ENCODE data around the gene DCXR. TPM values are rescaled to one million over a fixed set of nuclear protein-coding genes. Genes with fewer than 3 reads are reported as not detected.
A peak's percentile ranks its signal among the peaks of the same experiment; 100 is the strongest.

Gene DCXR
- polyA plus RNA-seq, 3 donors: 78.9 to 120 (median 88.7) TPM

DNA sequence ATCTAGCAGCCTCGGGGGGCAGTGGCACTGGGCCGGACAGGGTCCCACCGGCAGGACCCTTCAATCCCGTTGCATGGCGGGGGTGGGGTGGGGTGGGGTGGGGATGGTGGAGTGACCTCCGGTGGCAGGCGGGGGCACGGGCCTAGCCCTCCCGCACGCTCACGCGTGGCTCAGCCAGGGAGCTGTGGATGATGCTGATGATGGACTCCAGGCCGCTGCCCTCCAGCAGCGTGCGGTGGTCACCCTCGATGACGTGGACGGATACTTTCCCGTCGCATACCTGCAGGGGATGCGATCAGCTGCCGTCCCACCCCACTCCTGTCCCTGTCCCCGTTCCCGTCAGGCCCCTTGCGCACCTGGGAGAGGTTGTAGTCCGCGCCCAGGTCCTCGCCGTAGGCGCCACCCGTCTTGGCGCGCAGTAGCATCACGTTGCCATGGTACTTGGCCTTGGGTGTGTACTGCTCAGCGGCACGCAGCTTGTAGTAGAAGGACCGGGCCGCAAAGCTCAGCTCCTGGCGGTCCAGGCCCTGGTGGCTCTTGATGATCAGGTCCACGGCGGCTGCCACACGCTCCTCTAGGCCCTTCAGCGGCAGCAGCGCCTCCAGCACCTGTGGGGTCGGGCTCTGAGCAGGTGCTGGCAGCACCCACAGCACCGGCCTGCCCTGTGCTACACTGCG, 41.6 kb upstream of the DCXR start:
- DNase-seq (ENCODE audit: extremely low read depth in 1 of 11, low read depth in 9 of 11, low spot score in 4 of 11): no peak

GRCh38 chr17:82078433-82078832, 40.9 kb upstream of the DCXR start:
- DNase-seq (ENCODE audit: extremely low read depth in 1 of 11, low read depth in 9 of 11, low spot score in 4 of 11): no peak

DNA sequence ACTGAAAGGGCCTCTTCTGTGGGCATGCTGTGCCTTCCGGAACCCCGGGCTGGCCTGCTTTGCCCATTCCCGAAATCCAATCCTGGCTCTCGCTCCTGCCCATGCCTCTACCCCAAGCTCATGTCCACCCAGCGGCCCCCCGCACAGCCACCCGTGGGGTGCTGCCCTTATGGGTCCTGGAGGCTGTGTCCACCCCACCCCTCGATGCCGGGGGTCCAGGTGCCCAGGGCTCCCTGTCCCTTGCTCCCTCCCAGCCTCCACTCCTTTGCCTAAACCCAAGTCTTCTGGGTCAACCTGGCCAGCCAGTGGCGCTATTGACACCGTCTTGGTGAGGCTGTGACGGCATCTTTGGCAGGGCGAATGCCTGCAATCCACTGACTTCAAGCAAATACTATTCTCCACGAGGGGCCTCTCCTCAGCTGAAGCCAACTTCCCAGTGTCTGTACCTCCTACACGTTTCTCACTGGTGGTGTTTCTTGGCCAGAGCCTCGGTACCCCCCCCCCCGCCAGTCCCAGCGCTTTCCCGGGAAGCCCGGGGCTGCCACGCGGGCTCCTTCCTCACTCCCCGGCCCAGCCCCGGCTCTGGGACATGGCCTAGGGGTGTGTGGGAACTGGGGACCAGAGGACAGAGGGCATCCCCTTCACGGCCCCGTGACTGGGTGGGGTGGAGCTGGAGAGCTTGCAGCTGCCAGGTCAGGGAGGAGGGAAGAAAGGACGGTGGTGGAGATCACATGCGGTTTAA, 40.3 kb upstream of the DCXR start:
- DNase-seq (ENCODE audit: extremely low read depth in 1 of 11, low read depth in 9 of 11, low spot score in 4 of 11): no peak

- DNase-seq (ENCODE audit: extremely low read depth in 1 of 11, low read depth in 9 of 11, low spot score in 4 of 11): no peak
Observed at GRCh38 chr17:82076785-82077591, 39.5 kb upstream of the DCXR start.

DNA sequence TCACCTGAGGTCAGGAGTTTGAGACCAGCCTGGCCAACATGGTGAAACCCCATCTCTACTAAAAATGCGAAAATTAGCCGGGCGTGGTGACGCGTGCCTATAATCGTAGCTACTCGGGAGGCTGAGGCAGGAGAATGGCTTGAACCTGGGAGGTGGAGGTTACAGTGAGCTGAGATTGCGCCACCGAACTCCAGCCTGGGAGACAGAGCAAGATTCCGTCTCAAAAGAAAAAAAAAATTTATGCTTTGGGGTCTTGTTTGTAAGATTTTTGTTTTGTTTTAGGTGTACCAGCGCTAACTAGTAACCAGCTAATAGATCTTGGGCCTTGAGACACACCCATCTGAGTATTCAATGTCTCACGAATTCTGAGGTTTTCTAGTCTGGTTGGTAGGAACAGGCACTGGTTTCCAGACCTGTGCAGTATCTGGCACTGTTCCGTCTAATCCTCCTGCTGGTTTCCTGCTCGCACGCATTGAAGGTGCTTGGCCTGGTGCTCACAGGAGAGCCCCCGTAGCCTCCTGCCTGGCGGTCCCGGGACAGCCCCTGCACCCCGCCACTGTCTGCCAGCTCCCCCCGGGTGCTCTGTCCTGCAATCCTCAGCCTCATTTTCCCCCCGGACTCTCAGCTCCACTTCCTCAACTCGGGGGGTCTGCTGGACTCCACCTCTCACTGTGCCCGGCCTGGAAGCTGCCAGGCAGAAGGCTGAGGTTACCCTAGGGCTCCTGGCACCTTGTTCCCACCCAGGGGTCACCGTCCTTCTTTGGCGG, 38.7 kb upstream of the DCXR start:
- DNase-seq (ENCODE audit: extremely low read depth in 1 of 11, low read depth in 9 of 11, low spot score in 4 of 11): no peak

DNA sequence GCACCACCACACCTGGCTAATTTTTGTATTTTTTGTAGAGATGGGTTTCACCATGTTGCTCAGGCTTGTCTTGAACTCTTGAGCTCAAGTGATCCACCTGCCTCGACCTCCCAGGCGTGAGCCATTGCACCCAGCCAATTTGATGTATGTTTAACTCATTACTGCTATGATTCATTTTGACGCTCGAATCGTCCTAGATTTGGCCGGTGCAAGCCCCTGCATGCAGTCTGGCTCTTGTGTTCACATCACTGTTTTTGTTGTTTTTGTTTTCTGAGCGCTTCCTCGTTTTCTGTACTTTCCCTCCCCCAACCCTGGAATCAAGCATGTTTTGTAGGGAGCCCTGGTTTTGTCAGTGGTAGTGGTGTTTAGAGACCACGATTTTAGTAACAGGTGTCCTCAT, 35.9 kb upstream of the DCXR start:
- DNase-seq (ENCODE audit: extremely low read depth in 1 of 11, low read depth in 9 of 11, low spot score in 4 of 11): no peak

DNA sequence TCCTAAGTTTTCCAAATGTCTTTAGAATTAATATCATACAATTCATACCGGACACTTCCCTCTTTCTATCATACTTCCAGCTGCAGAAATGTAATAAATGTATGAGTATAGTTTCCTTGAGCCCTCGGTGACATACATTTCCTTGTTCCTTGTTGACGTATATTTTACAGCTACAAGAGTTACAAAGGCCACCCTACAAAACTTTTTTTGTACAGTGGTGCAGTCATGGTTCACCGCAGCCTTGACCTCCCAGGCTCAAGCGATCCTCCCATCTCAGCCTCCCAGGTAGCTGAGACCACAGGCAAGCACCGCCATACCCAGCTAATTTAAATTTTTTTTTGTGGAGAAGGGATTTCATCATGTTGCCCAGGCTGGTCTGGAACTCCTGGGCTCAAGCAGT, 35.3 kb upstream of the DCXR start:
- DNase-seq (ENCODE audit: extremely low read depth in 1 of 11, low read depth in 9 of 11, low spot score in 4 of 11): no peak

GRCh38 chr17:82070611-82071010, 33.1 kb upstream of the DCXR start:
- DNase-seq (ENCODE audit: extremely low read depth in 1 of 11, low read depth in 9 of 11, low spot score in 4 of 11): no peak

DNA sequence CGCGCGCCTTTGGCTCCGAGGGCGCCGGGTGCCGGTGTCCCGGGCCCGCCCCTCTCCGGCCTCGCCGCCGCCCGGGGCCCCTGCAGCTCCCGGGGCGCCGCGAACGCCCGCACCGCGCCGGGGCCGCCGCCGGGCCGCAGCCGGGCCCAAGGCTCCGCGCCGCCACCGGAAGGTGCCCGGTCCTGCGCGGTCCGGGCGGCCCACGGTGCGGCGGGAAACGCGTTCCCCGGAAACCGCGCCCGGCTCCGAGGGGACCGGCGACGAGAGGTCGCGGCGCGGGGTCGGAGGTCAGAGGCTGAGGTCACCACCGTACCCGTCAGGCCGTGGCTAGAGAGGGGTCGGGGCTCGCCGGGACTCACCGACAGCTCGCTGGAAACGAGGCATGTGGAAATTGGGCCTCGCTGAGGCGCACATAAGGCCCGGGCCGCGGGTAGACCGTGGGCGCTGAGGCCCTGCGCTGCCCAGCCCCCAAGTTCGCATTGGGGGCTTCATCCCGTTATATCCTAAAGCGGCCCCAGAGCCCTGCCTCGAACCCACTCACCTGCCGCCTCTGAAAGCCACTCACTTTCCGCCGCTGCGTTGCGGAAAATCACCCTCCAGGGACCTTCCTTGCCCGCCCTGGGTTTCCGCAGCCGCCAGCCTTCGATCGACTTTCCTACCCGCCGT, 28.3 kb upstream of the DCXR start, which contains the start of gene DUS1L:
Gene DUS1L, minus strand, starts transcription at position 167 of the 666 bp plus-strand sequence. CDS start 745 bp downstream, outside the sequence.
- peak in 6 of 11 donors; percentile 11 to 57 (median 44) for DNase-seq (ENCODE audit: extremely low read depth in 1 of 11, low read depth in 9 of 11, low spot score in 4 of 11)

GRCh38 chr17:82065193-82065637, 27.7 kb upstream of the DCXR start:
- no peak for DNase-seq (ENCODE audit: extremely low read depth in 1 of 11, low read depth in 9 of 11, low spot score in 4 of 11)

- DNase-seq (ENCODE audit: extremely low read depth in 1 of 11, low read depth in 9 of 11, low spot score in 4 of 11): no peak
Observed at GRCh38 chr17:82064433-82065192, 27.1 kb upstream of the DCXR start.

- DNase-seq (ENCODE audit: extremely low read depth in 1 of 11, low read depth in 9 of 11, low spot score in 4 of 11): no peak
Observed at GRCh38 chr17:82063424-82064415, 26.2 kb upstream of the DCXR start.

GRCh38 chr17:82062984-82063368, 25.5 kb upstream of the DCXR start:
- DNase-seq (ENCODE audit: extremely low read depth in 1 of 11, low read depth in 9 of 11, low spot score in 4 of 11): no peak

DNA sequence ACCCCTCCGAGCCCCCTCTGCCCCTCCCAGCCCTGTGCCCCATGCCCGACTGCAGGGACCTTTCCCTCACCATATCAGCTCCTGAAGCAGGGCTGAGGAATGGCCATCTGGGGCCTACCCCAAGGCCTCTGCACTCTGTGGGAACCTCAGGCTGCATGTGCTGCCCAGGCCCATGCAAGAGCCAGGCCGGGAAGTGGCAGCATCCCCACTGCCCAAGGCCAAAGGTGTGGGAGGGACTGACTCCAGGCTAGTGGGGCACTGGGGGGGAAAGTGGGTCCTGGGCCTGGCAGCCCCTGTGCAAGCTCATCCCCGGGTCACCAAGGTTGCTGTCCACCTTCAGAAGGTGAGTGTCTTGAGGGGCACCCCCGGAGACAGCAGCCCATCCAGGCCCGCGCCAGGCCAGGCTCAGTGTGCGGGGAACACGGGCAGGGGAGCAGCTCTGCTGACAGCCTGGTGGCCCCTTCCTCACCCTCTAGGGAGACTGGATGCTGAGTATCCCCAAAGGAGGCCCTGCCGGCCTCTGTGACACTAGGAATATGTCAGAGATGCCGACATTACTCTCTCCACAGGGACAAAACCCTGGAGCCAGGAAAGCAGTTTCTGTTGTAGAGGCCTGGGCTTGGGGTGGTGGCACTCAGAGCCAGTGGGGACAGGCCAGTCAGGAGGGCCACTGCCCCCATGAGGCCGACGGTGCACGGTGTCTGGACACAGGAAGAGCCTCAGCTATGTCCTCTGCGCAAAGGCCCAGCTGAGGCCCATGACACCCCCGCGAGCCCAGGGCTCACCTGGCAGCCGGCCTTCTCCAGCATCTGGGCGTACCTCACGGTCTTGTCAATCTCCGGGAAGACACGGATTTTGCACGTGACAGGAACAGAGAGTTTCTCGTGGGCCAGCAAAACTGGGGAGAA, 24.8 kb upstream of the DCXR start:
- no peak for DNase-seq (ENCODE audit: extremely low read depth in 1 of 11, low read depth in 9 of 11, low spot score in 4 of 11)

- no peak for DNase-seq (ENCODE audit: extremely low read depth in 1 of 11, low read depth in 9 of 11, low spot score in 4 of 11)
Observed at GRCh38 chr17:82061047-82061925, 23.8 kb upstream of the DCXR start.

Data from renal cortex interstitium (tissue), 11 donors.